Type B pancreatic cell (in vitro differentiated cells): ENCODE results near the gene CRK. TPM values are rescaled to one million over a fixed set of nuclear protein-coding genes. Genes with fewer than 3 reads are reported as not detected.

Experiments
- DNase-seq: peaks from one replicate; pipeline ENCODE4 v3.0.0; 2021; ENCODE audit warnings: mixed read lengths; ENCODE audit not compliant: unreplicated experiment; ENCODE audit errors: extremely low spot score
- H3K27ac Mint-ChIP-seq: 2 replicates; pipeline ENCODE4 v1.8.0; 2021; ENCODE audit warnings: mild to moderate bottlenecking, mixed read lengths
- H3K27me3 Mint-ChIP-seq: 2 replicates; pipeline ENCODE4 v1.8.0; 2021; ENCODE audit warnings: mixed read lengths
- H3K36me3 Mint-ChIP-seq: 2 replicates; pipeline ENCODE4 v1.8.0; 2021; ENCODE audit warnings: mixed read lengths
- H3K4me1 Mint-ChIP-seq: one replicate; pipeline ENCODE4 v1.8.0; 2021; ENCODE audit warnings: mixed read lengths; ENCODE audit not compliant: unreplicated experiment
- H3K4me3 Mint-ChIP-seq: 2 replicates; pipeline ENCODE4 v1.8.0; 2021; ENCODE audit warnings: mild to moderate bottlenecking, mixed read lengths
- H3K9me3 Mint-ChIP-seq: 2 replicates; pipeline ENCODE4 v1.8.0; 2021; ENCODE audit warnings: mixed read lengths
- CTCF ChIP-seq: fragments of 200-600 bp; sonication (generic); conservative IDR thresholded peaks from 2 replicates; pipeline ENCODE4 v1.5.0; 2021; ENCODE audit warnings: antibody characterized with exemption, mild to moderate bottlenecking
- total RNA-seq: library from RNA; stranded (reverse); gene quantifications from 2 replicates; pipeline ENCODE4 v1.2.1, GENCODE V29; 2021; ENCODE audit warnings: low replicate concordance

The CRK gene
- total RNA-seq, 1 donor from 2014 or later, result 49.5 TPM

- no peak for DNase-seq
- Mint-ChIP-seq H3K36me3 (peaks cover 13% of the 10 kb centered on the region), H3K27ac (no peak overlapping the region), H3K4me3 (no peak overlapping the region), H3K4me1 (peaks cover 8% of the 10 kb centered on the region), H3K9me3 (no peaks in the 10 kb centered on the region), H3K27me3 (no peaks in the 10 kb centered on the region)
- TF ChIP-seq CTCF, result no peak
Measured at GRCh38 chr17:1469231-1469852, 13.3 kb upstream of the CRK start.

- H3K4me3 Mint-ChIP-seq, result no peak overlapping the region
- peaks cover 13% of the 10 kb centered on the region for H3K36me3 Mint-ChIP-seq
- H3K27ac Mint-ChIP-seq, result peak overlapping the region; percentile 68
- no peak for TF ChIP-seq CTCF
- peak; percentile 71 for DNase-seq
- no peaks in the 10 kb centered on the region for H3K27me3 Mint-ChIP-seq
- peaks cover 8% of the 10 kb centered on the region for H3K4me1 Mint-ChIP-seq
- H3K9me3 Mint-ChIP-seq, result no peaks in the 10 kb centered on the region
Measured at GRCh38 chr17:1467898-1468492, 12.0 kb upstream of the CRK start.

DNA sequence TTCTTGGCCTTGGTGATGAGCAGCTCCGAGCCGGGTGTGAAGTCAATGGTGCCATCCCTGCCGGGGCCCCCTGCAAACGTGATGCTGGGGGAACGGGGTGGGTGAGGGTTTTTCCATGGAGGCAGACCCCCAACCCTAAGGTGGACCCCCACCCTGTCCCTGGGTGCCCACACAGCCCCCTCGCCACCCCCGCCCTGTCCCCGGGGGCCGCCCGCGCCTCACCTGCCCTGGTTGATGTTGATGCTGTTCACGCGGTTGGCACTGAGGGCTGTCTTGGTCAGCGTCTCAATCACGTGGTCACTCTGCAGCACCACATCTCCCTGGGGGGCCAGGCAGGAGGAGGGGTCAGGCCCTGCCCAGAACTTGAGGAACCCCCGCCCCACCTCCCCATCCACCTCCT lies 11.2 kb upstream of the CRK start:
- DNase-seq, result no peak
- H3K27me3 Mint-ChIP-seq, result no peaks in the 10 kb centered on the region
- no peak overlapping the region for H3K27ac Mint-ChIP-seq
- peaks cover 13% of the 10 kb centered on the region for H3K36me3 Mint-ChIP-seq
- H3K4me1 Mint-ChIP-seq, result peaks cover 8% of the 10 kb centered on the region
- TF ChIP-seq CTCF, result no peak
- no peaks in the 10 kb centered on the region for H3K9me3 Mint-ChIP-seq
- no peak overlapping the region for H3K4me3 Mint-ChIP-seq

- H3K27ac Mint-ChIP-seq, result no peak overlapping the region
- H3K4me3 Mint-ChIP-seq, result no peak overlapping the region
- peaks cover 9% of the 10 kb centered on the region for H3K36me3 Mint-ChIP-seq
- peaks cover 8% of the 10 kb centered on the region for H3K4me1 Mint-ChIP-seq
- no peak for DNase-seq
- no peaks in the 10 kb centered on the region for H3K9me3 Mint-ChIP-seq
- no peak for TF ChIP-seq CTCF
- no peaks in the 10 kb centered on the region for H3K27me3 Mint-ChIP-seq
Measured at GRCh38 chr17:1464186-1464585, 8.2 kb upstream of the CRK start.

- no peaks in the 10 kb centered on the region for H3K4me1 Mint-ChIP-seq
- no peaks in the 10 kb centered on the region for H3K36me3 Mint-ChIP-seq
- no peak for DNase-seq
- H3K27ac Mint-ChIP-seq, result peak overlapping the region; percentile 34
- no peak for TF ChIP-seq CTCF
- no peak overlapping the region for H3K4me3 Mint-ChIP-seq
- no peaks in the 10 kb centered on the region for H3K27me3 Mint-ChIP-seq
- no peaks in the 10 kb centered on the region for H3K9me3 Mint-ChIP-seq
Measured at GRCh38 chr17:1462164-1463112, 6.4 kb upstream of the CRK start.
